GM23248 (cell line): ENCODE measurements around the gene ACY1.

Source experiments
- EZH2 ChIP-seq: fragments of 200-600 bp; sonication (generic); IDR thresholded peaks from 2 replicates; pipeline ENCODE4 v1.6.1; 2018; ENCODE audit warnings: antibody characterized with exemption, mild to moderate bottlenecking; ENCODE audit not compliant: insufficient read depth, poor library complexity, severe bottlenecking
- EZH2phosphoT487 ChIP-seq: fragments of 200-600 bp; sonication (generic); IDR thresholded peaks from 2 replicates; pipeline ENCODE4 v1.6.1; 2018; ENCODE audit warnings: antibody characterized with exemption, moderate library complexity, mild to moderate bottlenecking, low read depth; ENCODE audit not compliant: insufficient read depth

GRCh38 chr3:51935886-51936755 is 47.2 kb upstream of the ACY1 start:
- TF ChIP-seq EZH2 = no peak
- no peak for TF ChIP-seq EZH2phosphoT487
